Fibroblast of the conjunctiva (primary cell): Measurements from ENCODE around the gene RPL29.
"Not testable (repeated sequence)": the region's sequence is repeated elsewhere in the genome, so short reads cannot be mapped to it uniquely, and the experiment has no call there.

Experiments used
- DNase-seq: peaks from one replicate; pipeline ENCODE4 v3.0.0-alpha.2; 2010; ENCODE audit warnings: low read depth

Gene RPL29

DNA sequence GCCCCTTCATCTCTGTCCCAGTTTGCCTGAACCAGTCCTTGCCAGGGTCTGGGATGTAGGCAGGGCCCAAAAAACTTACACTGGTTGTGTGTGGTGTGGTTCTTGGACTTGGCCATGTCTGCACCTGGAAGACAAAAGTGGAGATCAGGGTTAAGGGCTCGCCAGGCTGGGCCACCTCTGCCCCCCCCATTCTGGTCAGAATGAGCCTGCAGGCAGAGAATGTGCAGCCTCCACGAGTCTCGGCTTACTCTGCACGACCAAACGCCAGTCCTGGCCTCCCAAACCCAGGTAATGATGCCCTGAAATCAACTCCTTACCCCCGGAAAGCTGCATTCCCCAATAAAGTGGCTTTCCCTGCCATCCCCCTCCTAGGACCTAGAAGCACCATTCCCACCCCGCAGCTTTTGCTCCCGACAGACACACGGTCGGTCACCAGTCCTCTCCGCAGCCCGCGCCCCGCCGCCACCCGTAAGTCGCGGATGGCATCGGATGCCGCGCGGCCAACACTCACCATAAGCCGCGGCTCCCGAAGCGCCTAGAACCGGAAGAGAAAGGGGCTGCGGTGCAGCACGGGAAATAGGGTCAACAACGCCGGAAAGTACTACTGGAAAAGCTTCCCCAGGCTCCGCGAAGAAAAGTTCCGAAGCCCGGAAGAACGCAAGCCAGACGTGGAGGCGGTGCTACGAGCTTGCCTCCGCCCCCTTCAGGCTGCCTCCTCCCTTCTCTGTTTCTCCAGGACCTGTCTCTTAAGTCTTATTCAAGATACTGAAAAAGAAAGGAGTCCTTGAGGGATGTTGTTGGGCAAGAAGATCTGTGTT lies at the start of gene RPL29:
Gene RPL29, minus strand, starts transcription at position 550 of the 818 bp plus-strand sequence. Its CDS starts 434 bp downstream, at position 116.
- peak; percentile 91 for DNase-seq

DNA sequence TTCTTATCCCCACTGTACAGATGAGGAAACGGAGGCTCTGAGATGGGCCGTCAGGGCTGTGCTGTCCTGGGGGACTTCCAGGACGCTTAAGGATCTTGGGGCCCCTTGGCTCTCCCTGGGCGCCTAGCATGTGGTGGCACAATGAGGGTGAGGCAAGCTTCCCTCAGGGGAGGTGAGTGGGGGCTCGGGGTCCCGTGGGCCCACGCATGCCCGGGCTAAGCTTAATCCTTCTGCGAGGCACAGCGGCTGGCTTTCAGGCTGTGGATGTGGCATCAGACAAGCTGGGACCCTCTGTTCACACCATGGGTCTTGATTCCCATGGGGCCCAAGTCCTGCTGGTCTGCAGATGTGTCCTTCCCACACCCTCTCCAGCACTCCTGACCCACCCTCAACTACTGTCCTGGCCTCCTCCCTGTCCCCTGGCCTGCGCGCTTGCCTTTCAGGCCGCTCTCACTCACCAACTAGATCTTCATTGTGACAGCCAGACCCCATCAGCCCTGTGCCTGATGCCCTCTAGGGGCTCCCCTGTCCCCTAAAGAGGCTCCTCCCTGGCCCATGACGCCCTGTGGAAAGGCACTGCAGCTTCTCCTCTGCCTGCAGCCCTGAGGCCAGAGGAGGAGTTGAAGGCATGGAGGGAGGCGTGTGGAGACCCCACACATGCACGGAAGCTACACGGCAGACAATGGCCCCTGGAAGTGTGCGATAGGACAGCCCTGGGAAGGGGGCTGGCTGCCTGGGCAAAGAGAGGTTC lies 49.3 kb upstream of the RPL29 start:
- DNase-seq: no peak

DNA sequence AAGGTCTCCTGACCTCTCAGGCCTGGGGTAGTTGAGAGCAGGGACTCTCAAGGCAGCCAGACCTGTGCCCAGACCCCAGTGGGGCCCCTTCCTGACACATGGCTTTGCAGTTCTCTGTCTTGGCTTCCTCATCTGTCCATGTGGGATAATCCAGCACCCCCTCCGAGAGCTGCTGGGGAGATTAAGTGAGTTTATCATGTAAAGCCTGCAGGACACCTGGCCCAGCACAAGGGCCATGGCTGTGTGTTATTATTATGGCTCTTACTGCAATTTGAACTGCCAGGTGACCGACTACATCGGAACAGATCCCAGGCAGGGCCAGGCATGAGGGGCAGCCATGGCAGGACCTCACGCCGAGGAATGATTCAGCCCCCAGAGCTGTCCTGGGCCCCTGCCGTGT lies 48.1 kb upstream of the RPL29 start:
- no peak for DNase-seq

- not testable (repeated sequence) for DNase-seq
Measured at GRCh38 chr3:52043039-52043438, 47.3 kb upstream of the RPL29 start.

GRCh38 chr3:52041118-52041731 lies 45.5 kb upstream of the RPL29 start:
- DNase-seq: no peak

DNA sequence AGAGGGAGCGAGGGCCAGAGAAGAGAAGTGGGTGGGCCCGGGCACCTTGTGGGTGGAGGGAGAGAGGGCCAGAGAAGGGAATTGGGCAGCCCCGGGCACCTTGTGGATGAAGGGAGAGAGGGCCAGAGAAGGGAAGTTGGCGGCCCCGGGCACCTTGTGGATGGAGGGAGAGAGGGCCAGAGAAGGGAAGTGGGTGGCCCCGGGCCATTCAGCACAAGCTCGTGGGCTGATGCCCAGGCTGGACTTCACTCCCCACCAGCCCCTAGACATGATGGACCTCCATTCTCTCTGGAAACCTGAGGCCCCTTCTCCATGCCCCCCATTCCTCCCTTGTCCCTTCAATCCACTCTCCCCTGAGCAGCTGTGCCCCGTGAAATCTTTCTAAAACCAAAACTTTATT lies 44.9 kb upstream of the RPL29 start:
- no peak for DNase-seq

GRCh38 chr3:52039846-52040245 lies 44.2 kb upstream of the RPL29 start:
- DNase-seq: no peak

GRCh38 chr3:52039426-52039825 lies 43.7 kb upstream of the RPL29 start:
- no peak for DNase-seq

DNA sequence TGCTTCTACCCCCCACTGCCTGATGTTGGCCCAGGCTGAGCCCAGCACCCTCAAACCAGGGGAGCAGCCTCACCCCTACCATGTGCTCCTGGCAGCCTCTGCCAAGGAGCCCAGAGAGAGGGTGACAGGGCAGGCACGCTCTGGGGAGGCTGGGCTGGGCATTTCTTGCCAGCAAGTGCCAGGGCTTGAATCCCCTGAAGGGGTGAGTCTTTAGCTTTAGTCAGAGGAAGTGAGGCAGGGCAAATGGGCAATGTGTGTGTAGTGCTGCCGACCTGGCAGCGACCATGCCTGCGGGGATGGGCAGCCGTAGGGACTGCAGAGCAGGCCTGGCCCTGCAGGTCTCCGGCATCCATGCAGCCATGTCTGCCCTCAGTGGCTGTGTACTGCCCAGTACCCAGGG lies 42.5 kb upstream of the RPL29 start:
- DNase-seq: no peak

DNA sequence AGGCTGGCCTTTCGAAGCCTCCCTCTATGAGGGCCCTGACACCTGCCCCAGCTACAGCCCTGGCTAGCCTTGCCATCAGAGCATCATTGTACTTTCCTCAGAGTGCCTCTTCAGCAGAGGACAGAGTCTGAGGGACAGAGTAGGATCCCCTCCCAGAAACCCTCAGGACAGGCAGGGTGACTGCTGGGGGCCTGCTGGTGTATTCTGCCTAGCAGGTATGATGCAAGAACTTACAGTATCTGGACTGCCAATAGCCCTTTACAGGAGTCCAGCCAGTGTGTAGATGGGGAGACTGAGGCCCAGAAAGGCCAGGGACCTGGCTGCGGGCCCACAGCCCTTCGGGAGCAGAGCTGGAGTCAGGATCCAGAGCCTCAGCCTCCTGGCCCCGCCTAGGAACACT lies 41.6 kb upstream of the RPL29 start:
- no peak for DNase-seq

- DNase-seq: no peak
Measured at GRCh38 chr3:52036829-52037228, 41.1 kb upstream of the RPL29 start.

DNA sequence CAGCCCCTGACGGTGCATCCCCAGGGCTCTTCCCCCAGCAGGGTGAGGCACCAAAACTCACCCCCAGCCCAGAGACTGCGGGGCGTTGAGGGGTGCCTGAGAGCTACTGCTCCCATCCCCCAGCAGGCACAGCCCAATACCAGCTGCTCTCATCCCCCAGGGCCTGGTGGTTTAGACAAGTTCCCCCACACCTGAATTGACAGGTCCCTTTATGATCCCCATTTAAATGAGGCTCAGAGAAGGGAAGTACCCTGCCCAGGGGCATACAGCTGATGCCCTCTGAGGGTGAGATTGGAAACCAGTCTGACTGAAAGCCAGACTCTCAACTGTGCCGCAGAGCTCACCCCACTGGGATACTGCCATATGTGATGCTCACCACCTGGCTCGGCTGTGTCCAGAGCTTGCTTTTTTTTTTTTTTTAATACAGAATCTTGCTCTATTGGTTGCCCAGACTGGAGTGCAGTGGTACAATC lies 40.6 kb upstream of the RPL29 start:
- DNase-seq: no peak

DNA sequence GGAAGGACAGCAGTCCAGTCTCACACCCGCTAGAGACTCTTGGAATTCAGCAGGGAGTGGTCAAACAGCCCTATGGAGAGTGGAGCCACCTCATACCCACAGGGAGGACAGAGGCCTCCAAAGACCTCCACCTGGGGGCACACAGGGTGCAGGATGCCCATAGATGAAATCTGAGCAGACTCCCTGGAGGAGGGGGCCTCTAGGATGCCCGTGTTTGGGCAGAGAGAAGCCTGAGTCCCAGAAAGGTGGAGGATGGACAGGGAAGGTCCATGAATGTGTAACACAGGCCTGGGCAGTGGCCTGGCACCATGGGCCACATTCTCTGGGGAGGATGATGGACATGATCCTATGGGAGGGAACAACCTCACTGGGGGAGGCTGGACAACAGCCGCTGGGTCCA lies 39.0 kb upstream of the RPL29 start:
- no peak for DNase-seq

GRCh38 chr3:52034212-52034611 lies 38.5 kb upstream of the RPL29 start:
- DNase-seq: no peak

DNA sequence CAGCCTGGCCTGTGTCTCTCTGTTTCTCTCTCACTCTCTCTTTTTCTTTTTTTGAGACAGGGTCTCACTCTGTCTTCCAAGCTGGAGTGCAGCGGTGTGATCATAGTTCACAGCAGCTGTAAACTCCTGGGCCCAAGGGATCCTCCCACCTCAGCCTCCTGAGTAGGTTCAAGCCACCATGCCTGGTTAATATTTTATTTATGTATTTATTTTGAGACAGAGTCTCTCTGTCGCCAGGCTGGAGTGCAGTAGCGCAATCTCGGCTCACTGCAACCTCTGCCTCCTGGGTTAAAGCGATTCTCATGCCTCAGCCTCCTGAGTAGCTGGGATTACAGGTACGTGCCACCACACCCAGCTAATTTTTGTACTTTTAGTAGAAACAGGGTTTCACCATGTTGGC lies 38.1 kb upstream of the RPL29 start:
- not testable (repeated sequence) for DNase-seq

DNA sequence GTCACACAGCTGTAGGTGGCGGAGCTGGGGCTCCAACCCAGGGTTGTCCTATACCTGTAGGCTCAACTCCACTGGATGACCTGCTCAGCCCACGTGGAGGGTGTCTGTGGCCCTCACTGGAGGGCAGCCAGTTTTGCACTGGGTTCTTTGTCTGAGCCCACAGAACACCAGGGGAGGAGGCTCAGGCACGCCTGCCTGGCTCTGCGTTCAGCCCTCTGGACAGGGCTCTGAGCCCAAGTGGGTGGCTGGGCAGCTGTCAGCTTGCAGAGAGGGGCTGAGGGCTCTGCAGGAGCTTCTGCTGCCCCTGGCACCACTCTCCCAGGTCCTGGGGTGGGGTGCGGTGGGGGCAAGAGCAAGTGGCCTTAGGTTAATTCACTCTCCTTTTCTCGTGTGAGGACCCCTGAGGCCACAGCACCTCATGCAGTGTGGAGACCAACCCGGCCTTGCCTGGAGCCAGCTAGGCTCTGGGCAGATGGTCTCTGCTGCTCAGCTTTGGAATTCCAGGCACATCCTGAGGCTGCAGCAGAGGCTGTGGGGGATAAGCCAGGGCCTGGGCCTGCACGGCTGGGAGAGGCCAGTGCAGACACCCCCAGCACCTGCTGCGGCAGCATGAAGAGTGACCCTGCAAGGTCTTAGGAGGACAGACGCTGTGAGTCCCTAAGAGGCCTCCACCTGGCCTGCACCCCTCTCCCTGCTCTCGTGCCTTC lies 37.2 kb upstream of the RPL29 start:
- DNase-seq: no peak

- DNase-seq: no peak
Measured at GRCh38 chr3:52031896-52032295, 36.2 kb upstream of the RPL29 start.

- no peak for DNase-seq
Measured at GRCh38 chr3:52030714-52031310, 35.1 kb upstream of the RPL29 start.

- DNase-seq: no peak
Measured at GRCh38 chr3:52029535-52029934, 33.8 kb upstream of the RPL29 start.

DNA sequence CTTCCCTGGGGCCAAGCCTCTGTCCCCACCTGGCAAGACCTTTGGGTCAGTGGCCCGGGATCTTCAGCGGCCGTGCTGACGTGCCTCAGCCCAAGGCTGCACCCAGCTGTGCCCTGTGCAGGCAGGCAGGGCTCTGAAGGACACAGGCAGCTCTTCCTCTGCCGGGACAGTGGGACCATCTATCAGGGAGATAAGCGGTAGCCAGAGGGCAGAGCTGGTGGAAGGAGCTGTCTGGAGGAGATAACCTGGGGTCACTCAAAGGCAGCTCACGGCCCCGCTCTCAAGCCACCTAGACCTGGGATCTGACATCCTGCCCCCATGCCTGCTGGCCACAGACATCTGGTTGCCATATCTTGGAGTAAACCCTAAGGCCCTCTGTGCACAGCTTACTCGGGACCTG lies 33.4 kb upstream of the RPL29 start:
- DNase-seq: no peak

DNA sequence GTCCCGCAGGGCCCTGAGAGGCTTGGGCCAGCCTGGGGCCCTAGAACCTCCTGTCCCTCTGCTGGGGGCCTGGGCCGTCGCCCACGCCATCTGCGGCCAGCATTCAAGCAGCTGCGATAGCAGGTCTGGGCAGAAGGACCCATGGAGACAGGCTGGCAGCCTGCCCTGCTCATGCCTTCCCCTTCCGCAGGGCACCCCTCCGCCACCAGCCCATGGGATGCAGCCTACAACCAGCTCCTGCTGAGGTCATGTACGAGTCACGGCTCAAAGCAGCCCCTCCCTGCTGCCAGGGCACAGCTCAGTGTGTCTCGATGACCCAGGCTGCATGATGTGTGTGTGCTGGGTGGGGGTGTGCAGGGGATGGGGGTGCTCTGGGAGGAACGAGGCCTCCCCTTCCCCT lies 32.9 kb upstream of the RPL29 start:
- no peak for DNase-seq

DNA sequence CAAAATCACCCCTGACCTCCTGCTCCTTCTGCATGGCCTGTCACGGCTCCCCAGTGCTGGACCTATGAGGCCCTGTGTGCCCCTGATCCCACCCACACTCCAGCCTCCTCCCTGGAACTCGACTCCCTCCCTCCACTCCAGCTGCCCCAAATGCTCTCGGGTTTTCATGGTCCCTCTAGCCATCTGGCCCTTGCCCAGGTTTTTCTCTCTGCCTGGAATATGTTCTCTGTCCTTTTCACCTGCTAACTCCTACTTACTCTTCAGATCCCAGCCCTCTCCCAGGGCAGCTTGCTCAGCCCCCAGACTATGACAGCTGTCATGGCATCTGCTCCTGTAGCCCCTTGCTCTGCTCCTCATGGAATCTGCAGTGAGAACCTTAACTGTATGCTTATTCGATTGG lies 30.3 kb upstream of the RPL29 start:
- no peak for DNase-seq
